Measurements from ENCODE around the gene CEP250. TPM values are rescaled to one million over a fixed set of nuclear protein-coding genes. Genes with fewer than 3 reads are reported as not detected.

CEP250 gene
- total RNA-seq, 4 donors from 2014 or later = 10.9 to 13.9 (median 12.8) TPM

- H3K27me3 ChIP-seq = no peaks in the 10 kb centered on the region
- no peaks in the 10 kb centered on the region for H3K4me1 ChIP-seq
- no peak overlapping the region for H3K27ac ChIP-seq
- ATAC-seq = no peak
- H3K9me3 ChIP-seq = no peaks in the 10 kb centered on the region
- H3K4me3 ChIP-seq = no peak overlapping the region
- peaks cover 0 to 85% of the 10 kb centered on the region in 2 donors for H3K36me3 ChIP-seq
- DNase-seq = no peak
- intact Hi-C loops (cut with DNase I; ENCODE audit: low total_unique reads) = no loop called here
- in situ Hi-C loops (cut with MboI; ENCODE audit: low sequenced_read_pairs in 4 of 4) = no loop called here
- TF ChIP-seq CTCF (IDR thresholded peaks at IDR 0.05 in 4 of 5, conservative IDR thresholded peaks at IDR 0.05 in 1 of 5) (no peak), POLR2A (IDR thresholded peaks at IDR 0.05) (no peak)
These were observed 23.5 kb downstream of the CEP250 start for GRCh38 chr20:35478804-35479472.

DNA sequence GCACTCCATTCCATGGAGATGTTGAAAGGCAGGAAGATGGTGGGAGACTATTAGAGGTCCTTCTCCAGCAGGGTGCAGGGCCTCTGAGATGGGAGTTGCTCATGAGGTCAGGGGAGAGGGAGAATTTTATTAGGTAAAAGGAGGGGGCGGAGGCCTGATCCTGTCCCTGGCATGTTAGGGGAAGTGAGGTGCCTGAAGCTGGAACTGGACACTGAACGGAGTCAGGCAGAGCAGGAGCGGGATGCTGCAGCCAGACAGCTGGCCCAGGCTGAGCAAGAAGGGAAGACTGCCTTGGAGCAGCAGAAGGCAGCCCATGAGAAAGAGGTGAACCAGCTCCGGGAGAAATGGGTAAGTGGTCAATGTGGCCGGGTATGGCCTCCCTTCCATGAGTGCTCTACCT lies 24.4 kb downstream of the CEP250 start:
- DNase-seq (no peak), ATAC-seq (no peak)
- in situ Hi-C loops (cut with MboI; ENCODE audit: low sequenced_read_pairs in 4 of 4) = no loop called here
- peaks cover 0 to 80% of the 10 kb centered on the region in 2 donors for H3K36me3 ChIP-seq
- no peak for TF ChIP-seq POLR2A (IDR thresholded peaks at IDR 0.05)
- TF ChIP-seq CTCF (IDR thresholded peaks at IDR 0.05 in 4 of 5, conservative IDR thresholded peaks at IDR 0.05 in 1 of 5) = no peak
- H3K4me1 ChIP-seq = no peaks in the 10 kb centered on the region
- H3K27me3 ChIP-seq = no peaks in the 10 kb centered on the region
- H3K27ac ChIP-seq = no peak overlapping the region
- H3K9me3 ChIP-seq = no peaks in the 10 kb centered on the region
- H3K4me3 ChIP-seq = no peak overlapping the region
- intact Hi-C loops (cut with DNase I; ENCODE audit: low total_unique reads) = no loop called here

- Histone ChIP-seq H3K4me1 (no peaks in the 10 kb centered on the region), H3K27ac (no peak overlapping the region), H3K36me3 (peaks cover 0 to 39% of the 10 kb centered on the region in 2 donors), H3K4me3 (no peak overlapping the region), H3K9me3 (no peaks in the 10 kb centered on the region), H3K27me3 (no peaks in the 10 kb centered on the region)
- intact Hi-C loops (cut with DNase I; ENCODE audit: low total_unique reads) = no loop called here
- in situ Hi-C loops (cut with MboI; ENCODE audit: low sequenced_read_pairs in 4 of 4) = no loop called here
- ATAC-seq (no peak), DNase-seq (no peak)
- TF ChIP-seq POLR2A (IDR thresholded peaks at IDR 0.05) = no peak
- no peak for TF ChIP-seq CTCF (IDR thresholded peaks at IDR 0.05 in 4 of 5, conservative IDR thresholded peaks at IDR 0.05 in 1 of 5)
These were observed 32.1 kb downstream of the CEP250 start for GRCh38 chr20:35487479-35487878.

GRCh38 chr20:35489717-35490116 lies 34.3 kb downstream of the CEP250 start:
- in situ Hi-C loops (cut with MboI; ENCODE audit: low sequenced_read_pairs in 4 of 4) = no loop called here

More at GRCh38 chr20:35489717-35490116, 34.3 kb downstream of the CEP250 start:
- DNase-seq (no peak), ATAC-seq (no peak)
- peaks cover 0 to 47% of the 10 kb centered on the region in 2 donors for H3K36me3 ChIP-seq
- H3K9me3 ChIP-seq = no peaks in the 10 kb centered on the region
- H3K27ac ChIP-seq = no peak overlapping the region
- intact Hi-C loops (cut with DNase I; ENCODE audit: low total_unique reads) = no loop called here
- no peaks in the 10 kb centered on the region for H3K27me3 ChIP-seq
- H3K4me1 ChIP-seq = peaks cover 4 to 5% of the 10 kb centered on the region in 2 donors
- no peak for TF ChIP-seq POLR2A (IDR thresholded peaks at IDR 0.05)
- no peak for TF ChIP-seq CTCF (IDR thresholded peaks at IDR 0.05 in 4 of 5, conservative IDR thresholded peaks at IDR 0.05 in 1 of 5)
- no peak overlapping the region for H3K4me3 ChIP-seq
